Activated CD4-positive, alpha-beta T cell treated with anti-CD3 and anti-CD28 coated beads, Interleukin-10, Interleukin-2, amounts not matched to agents 100 ng/mL and 50 ng/mL, durations not matched to agents 16 hours and 8 hours (primary cell): ENCODE measurements around the gene ACOT13.
A peak's percentile ranks its signal among the peaks of the same experiment; 100 is the strongest.
"Not testable (repeated sequence)": the region's sequence is repeated elsewhere in the genome, so short reads cannot be mapped to it uniquely, and the experiment has no call there.

Experiments
- DNase-seq: peaks from one replicate; pipeline ENCODE4 v3.0.0-alpha.2; 2020

The ACOT13 gene

DNA sequence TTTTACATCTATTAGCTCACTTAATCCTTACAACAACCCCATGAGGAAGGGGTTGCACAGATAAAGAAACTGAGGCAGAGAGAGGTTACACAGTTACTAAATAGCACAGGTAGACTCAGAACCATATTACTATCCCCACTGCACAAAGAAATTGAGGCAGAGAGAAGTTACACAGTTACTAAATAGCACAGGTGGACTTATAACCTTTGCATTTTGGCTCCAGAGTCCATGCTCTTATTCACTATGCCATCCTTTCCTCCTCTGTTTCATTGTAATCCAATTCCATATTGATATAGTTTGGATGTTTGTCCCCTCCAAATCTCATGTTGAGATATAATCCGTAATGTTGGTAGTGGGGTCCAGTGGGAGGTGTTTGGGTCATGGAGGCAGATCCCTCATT is 3.7 kb upstream of the ACOT13 start:
- no peak for DNase-seq

DNA sequence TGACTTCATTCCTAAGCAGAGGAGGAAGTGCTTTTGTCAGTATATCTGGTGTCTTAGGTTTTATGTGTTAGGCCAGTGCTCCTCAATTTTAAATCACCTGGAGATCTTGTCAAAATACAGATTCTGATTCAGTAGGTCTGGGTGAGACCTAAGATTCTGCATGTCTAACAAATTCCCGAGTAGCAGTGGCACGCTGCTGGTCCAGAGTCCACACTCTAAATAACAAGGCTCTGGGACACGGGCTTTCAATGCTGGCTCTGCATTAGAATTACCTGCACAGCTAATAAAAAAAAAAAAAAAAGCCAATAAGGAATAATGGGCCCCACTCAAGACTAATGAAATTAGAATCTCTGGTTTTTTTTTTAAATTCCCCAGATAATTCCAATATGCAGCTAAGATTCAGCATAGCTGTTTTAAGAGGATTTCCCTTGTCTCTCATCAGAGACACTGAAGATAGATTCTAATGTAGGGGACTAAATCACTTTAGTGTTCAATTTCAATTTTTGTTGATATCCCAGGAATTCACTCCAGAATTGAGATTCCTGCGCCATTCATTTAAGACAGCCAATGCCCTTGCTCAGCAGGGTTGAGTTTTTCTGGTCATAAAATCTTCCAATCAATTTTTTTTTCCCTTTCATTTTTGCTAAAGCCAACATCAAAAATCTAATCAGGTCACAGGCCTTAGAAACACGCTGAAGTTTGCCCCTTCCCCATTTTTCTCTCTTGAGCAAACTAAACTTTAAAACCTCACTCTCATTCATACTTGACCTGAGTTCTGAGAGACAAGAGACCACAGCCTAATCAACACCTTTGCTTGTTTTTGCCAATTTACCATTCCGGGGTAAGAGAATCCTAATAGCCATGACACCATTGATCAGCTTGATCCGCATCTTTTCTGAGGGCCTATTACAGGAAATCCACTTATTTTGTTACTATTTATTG is 2.6 kb upstream of the ACOT13 start:
- DNase-seq = no peak

DNA sequence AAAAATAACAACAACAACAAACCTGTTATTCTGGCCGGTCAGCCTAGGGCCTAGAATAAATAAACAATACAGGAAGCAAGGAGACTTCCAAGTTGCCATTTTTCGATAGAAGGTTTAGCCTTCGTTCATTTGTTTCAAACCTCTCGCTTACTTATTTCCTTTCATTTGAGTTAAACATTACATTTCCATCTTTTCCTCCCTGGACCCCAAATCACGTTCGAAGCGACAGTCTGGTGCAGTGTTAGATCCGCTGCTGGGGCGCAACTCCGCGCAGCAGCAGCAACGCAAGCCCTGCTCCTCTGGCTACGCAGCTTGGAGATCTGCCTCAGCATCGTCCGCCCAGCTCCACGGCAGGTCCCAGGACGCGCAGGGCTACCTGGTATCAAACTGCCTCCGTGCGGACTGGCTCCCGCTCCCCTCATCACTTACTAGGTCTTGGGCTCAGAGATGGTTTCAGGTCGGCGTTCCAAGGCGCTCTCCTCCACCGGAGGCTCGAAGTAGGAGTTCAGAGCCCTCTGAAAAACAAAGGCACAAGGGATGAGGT is 708 bp upstream of the ACOT13 start:
- peak; percentile 55 for DNase-seq

DNA sequence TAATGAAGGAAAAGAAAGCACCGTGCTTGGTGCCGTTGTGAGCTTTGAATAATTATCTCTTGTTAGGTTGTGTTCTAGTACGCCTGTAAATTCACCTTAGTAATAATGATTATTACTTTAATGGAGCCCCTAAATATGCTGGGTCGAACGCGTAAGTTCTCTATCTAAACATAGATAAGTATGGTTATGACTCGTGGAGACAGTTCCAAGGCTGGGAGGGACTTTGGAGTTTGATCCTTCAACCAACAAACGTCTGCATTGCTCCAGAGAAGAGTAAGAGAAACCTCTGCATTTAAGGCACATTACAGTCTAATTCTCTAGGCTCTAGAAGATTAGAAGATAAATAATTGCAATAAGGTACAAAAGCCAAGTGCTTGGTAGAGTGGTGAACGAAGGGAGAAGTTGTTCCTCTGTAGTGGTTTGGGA is 514 bp downstream of the ACOT13 start:
- peak; percentile 8 for DNase-seq

DNA sequence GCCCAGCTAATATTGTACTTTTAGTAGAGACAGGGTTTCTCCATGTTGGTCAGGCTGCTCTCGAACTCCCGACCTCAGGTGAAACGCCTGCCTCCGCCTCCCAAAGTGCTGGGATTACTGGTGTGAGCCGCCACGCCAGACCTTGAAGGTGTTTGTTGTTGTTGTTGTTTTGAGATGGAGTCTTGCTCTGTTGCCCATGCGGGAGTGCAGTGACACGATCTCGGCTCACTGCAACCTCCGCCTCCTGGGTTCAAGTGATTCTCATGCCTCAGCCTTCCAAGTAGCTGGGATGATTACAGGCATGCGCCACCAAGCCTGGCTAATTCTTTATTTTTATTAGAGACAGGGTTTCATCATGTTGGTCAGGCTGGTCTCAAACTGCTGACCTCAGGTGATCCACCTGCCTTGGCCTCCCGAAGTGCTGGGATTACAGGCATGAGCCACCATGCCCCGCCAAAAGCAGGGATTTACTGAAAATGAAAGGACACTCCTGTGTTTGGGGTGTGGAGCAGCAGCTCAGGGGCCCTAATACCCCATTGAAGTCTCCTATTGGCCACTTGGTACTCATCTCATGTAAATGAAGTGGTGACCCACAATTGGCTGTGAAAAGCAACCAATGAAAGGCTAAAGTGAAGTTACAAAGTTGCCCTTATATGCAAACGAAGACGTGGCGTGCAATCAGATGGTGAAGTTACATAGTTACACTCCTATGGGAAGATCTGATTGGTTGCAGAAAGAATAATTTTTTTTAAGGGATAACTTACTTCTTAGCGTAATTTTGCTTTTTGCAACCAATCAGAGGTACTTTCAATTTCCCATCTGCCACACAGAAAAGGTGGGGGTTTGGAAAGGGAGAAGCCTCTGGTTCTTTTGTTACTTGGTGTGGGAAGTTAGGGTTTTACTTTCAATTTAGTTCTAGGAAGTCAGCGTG is 1.5 kb downstream of the ACOT13 start:
- not testable (repeated sequence) for DNase-seq

DNA sequence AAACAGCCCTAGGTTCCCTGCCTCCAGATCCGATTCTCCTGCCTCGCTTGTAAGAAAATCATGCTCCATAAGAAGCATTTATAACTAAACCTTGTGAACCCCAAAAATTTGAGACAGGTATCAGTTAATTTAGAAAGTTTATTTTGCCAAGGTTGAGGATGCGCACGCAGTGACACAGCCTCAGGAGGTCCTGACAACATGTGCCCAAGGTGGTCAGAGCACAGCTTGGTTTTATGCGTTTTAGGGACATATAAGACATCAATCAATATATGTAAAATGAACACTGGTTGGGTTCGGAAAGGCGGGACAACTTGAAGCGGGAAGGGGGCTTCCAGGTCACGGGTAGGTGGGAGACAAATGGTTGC is 2.1 kb downstream of the ACOT13 start:
- DNase-seq = no peak

DNA sequence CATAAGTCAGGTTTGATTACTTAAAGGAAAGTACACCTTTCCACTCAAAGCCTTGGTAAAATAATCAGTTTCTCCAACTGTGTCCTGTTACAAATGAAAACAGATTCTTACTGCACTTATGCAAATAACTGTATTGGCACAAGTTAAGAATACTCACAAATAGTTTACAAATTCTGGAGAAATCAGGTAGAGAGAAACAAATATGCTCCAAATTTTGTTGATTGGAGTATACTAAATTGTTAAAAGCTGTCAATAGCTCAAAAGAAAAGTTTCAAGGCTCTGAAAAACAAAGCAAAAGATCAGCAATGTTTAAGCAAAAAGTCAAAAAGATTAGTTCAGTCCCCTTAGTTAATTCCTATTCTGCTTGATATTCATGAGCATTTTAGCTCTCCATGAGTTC is 3.6 kb downstream of the ACOT13 start:
- DNase-seq = not testable (repeated sequence)

DNA sequence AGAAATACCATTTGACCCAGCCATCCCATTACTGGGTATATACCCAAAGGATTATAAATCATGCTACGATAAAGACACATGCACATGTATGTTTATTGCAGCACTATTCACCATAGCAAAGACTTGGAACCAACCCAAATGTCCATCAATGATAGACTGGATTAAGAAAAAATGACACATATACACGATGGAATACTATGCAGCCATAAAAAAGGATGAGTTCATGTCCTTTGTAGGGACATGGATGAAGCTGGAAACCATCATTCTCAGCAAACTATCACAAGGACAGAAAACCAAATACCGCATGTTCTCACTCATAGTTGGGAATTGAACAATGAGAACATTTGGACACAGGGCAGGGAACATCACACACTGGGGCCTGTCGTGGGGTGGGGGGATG is 4.2 kb downstream of the ACOT13 start:
- DNase-seq = not testable (repeated sequence)

DNA sequence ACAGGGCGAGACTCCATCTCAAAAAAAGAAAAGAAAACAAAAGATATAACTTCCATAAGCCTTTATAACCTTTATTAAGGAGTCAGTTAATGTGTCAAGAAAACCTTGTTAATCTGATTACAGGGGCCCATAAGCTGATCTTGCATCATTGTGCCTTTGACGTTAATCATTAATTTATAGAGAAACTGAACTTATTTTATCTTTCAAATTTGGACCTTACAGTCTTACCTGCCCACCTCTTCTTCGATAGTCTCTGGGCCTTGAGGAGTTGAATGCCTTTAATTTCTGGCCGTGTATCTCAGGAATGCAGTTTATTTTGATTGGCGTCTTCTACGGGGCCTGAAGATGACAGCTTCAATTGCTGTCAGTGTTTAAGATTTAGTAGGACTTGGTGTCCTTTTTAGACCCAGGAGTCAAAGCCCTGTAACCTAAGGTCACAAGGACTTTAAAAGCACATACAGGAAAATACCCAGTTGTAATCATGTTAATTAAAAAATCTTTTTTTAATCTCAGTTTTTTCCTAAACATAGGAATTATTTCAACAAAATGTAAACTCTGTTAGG is 5.8 kb downstream of the ACOT13 start:
- DNase-seq = no peak

DNA sequence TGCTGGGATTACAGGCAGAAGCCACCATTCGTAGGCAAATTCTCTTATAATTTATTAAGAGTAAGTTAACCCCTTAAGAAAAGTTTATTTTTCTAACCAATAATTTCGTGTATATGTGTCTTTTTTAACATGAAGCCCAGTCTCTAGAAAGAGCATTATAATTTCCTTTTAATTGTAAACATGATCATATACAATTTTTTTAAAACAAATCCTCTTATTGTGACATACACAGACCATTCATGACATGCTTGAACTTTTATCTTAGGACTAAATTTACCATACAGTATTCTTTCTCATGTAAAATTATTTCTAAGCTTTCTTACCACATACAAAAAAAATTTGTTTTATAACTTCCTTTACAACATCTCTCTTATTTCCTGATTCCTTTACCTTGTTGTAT is 6.7 kb downstream of the ACOT13 start:
- no peak for DNase-seq

DNA sequence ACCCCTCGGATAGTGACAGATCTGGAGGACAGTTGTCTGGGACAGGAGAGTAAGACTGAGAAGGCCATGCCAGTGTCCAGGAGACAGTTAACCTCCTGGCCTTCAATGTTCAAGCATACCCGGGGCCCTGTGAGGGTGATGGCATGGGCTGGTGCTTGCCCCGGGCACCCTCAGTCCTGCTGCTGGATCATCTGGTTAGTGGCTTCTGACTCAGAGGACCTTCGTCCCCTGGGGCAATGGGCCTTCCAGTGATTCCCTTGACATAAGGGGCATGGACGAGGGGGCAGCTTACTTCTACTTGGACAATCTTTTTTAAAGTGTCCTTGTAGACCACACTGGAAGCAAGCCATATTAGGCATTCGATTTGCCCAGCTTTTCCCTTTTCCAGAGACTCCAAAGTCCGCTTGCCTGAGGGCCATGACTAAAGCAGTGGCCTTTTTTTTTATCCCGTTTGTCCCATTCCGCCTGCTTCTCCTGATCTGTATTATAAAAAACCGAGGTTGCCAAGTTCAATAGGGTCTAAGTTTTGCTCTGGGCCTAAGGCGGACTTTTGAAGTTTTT is 12.0 kb downstream of the ACOT13 start:
- DNase-seq = not testable (repeated sequence)

DNA sequence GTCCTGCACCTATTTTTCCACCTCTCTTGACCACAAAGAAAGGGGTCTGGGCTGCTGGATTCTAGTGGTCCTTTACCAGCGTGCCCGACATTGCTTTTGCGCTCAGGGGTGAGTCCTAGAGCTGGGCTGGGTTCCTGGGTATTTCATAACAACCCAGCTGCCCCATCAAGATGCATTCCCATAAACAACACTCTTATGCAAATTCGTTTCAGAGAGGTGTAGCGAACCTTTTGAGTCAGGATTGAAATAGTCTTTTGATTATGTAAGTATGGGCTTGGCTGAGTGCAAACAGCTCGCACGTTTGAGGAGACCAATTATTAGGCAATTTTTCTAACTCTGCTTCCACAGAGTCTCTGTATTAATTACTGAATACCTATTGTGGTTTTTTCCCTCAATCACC is 13.7 kb downstream of the ACOT13 start:
- no peak for DNase-seq

DNA sequence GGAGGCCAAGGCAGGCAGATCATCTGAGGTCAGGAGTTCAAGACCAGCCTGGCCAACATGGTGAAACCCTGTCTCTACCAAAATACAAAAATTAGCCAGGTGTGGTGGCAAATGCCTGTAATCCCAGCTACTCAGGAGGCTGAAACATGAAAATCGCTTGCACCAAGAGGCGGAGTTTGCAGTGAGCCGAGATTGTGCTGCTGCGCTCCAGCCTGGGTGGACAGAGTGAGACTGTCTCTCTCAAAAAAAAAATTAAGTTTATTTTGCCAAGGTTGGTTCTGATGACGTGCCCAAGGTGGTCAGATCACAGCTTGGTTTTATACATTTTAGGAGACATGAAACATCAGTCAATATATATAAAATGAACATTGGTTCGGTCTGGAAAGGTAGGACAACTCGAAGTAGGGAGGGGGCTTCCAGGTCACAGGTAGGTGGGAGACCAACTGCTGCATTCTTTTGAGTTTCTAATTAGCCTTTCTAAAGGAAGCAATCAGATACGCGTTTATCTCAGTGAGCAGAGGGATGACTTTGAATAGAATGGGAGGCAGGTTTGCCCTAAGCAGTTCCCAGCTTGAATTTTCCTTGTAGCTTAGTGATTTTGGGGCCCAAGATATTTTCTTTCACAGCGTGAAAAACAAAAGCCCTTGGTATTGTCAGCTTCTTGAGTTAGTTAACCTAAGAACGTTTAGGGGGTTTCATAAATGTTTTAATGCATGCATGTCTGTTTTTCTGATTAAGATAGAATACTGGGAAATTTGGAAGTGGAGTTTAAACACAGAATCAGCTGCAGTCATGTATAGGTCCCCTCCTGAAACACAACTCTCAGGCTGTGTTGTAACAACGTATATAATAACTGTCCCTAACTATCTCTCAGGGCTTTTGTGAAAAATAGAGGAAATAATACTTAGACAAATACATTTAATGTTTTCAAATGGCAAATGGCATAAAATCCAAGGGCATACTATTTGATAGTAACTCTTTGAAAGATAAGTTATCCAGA is 16.7 kb downstream of the ACOT13 start:
- no peak for DNase-seq

DNA sequence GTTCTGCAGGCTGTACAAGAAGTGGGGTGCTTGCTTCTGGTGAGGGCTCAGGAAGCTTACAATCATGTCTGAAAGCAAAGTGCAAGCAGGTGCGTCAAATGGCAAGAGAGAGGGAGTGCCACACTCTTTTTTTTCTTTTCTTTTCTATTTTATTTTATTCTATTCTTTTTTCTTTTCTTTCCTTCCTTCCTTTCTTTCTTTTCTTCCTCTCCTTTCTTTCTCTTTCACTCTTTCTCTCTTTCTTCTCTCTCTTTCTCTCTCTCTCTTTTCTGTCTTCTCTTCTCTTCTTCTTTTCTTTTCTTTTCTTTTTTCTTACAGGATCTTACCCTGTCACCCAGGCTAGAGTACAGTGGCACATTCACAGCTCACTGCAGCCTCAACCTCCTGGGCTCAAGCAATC is 19.5 kb downstream of the ACOT13 start:
- no peak for DNase-seq

DNA sequence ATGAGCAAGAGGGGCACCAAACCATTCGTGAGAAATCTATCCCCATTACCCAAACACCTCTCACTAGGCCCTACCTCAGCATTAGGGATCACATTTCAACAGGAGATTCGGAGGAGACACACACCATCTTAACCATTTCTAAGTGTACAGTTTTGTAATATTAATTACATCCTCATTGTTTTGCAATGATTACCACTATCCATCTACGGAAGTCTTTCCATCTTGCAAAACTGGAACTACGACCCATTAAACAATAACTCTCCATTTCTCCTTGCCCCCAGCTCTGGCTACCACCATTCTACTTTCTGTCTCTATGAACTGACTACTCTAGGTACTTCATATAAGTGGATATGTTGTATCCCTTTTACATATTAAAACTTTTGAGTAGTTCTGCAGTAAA is 20.1 kb downstream of the ACOT13 start:
- DNase-seq = no peak

DNA sequence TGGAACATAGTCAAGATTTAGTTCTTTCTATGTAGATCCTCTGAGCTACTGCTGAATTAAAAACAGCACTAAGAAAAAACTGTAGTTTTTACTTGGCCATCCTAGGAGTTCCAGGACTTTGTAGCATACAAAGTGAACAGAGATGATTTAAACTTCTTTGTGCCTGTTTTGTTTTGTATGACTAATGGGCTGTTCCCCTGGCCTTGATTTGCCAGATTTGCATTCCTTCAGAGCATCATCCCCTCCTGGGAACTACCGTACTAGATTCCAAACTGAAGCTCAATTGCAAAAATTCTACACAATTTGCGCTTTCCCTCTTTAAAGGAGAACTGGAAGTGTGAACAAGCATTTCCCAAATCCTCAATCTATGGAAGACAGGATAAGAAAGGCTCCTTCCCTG is 23.1 kb downstream of the ACOT13 start:
- DNase-seq = no peak

DNA sequence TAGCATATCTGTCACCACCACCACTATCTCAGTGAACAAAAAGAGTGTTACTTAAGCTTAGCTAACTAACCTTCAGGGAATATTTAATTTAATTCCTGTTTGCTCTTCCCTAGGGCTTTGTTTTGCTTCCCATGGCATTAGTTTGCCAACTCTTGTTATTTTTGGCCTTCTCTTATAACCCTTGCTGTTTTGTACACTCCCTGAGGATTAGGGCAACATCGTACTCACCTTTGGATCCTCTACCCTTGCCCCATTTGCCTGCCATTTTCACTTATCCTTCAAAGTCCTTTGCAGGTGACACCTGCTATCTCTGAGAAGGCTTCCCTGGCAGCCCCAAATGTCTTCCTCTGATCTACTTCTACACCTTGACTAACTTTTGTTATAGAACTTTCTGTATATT is 23.7 kb downstream of the ACOT13 start:
- DNase-seq = no peak

DNA sequence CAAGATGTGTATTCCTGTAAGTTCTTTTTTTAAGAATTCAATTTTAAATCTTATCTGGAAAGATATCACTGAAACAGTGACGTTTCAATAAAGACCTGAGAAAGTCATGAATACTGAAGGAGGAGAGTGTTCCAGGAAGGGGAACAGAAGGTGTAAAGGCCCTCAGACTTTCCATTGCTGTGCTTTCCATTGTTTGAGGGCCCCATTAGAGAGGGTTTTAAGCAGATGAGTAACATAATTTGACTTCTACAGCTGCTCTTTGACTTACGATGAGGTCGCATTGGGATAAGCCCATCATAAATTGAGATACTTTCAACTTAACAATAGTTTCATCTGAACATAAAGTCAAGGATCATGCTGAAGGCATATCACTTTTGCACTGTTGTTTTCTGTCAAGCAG is 24.7 kb downstream of the ACOT13 start:
- no peak for DNase-seq

DNA sequence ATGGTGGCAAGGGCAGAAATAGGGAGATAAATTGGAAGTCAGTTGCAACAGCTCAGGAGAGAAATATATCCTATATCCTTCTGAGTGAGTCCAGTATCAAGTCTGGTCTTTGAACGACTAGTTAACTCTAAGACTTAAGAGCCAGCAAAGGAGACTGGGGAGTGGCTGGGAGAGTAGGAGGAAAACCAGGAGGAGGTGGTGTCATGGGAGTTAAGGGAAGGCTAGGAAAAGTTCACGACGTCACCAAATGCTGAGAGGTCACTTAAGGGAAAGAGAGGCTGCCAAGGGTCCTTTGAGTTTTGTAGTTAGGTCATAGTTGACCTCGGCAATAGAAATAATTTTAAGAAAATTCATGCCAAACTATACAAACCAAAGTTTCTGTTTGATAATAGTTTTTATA is 25.1 kb downstream of the ACOT13 start:
- DNase-seq = no peak

DNA sequence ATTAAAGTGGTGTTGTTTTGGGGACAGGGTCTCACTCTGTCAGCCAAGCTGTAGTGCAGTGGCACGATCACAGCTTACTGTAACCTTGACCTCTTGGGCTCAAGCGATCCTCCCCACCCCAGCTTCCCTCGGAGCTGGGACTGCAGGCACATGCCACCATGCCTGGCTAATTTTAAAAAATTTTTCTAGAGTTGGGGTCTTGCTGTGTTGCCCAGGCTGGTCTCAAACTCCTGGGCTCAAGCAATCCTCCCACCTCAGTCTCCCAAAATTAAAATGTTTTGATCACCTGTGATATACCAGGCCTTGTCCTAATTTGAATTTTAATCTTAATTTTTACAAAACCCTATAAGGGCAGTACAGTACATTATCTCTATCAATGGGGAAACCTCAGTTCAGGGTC is 25.5 kb downstream of the ACOT13 start:
- DNase-seq = no peak

DNA sequence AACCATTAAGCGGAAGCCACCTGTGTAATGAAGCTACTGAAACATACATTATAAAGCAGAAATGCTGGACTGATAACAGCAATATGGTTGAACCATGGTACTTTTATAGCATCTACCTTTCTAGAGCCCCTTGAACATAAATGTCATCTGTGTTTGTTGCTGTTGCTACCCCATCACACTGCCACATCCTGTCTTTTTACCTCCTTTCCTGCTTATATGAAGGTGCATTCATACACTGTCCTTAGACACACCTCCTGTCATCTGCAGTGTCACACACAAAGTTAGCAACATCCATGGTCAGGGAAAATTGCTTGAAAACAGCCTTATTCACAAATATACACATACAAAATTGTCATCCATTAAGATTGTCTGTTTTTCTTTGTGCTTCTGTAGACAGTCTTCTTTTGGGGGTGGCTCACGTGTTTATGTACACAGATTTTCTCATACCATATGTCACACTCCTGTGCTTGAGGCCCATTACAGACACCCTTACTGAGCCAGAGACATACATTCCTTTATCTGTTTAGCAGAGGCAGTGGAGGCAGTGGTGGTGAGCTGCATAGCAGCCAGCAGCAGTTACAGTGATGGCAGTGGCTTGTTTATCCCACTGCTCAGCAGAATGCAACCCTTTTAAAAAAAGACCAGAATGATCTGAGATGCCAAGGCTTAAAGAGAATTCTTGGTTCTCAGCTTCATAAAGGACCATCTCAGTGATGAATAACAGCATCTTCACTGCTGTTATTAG is 26.1 kb downstream of the ACOT13 start:
- DNase-seq = no peak
